Activated CD4-positive, alpha-beta memory T cell treated with anti-CD3 and anti-CD28 coated beads for 36 hours (primary cell): Measurements from ENCODE around the gene EARS2. TPM values are rescaled to one million over a fixed set of nuclear protein-coding genes. Genes with fewer than 3 reads are reported as not detected.
"Not testable (repeated sequence)": the region's sequence is repeated elsewhere in the genome, so short reads cannot be mapped to it uniquely, and the experiment has no call there.

ENCODE experiments used
- CTCF ChIA-PET: fragments of 350-600 bp; sonication (Branson Sonifier 250); formaldehyde crosslinking; loops from one replicate; lab custom pipeline; 2021; ENCODE audit warnings: antibody characterized with exemption, inconsistent platforms; lab: Charles Lee
- POLR2A ChIA-PET: fragments of 350-600 bp; sonication (Branson Sonifier 250); formaldehyde crosslinking; loops from one replicate; lab custom pipeline; 2021; ENCODE audit warnings: antibody characterized with exemption; lab: Charles Lee
- DNase-seq: peaks from one replicate; pipeline ENCODE4 v3.0.0-alpha.2; 2020
- H3K27ac Mint-ChIP-seq: one replicate; pipeline ENCODE4 v1.8.0; 2021; ENCODE audit warnings: mixed read lengths
- H3K27me3 Mint-ChIP-seq: one replicate; pipeline ENCODE4 v1.8.0; 2021; ENCODE audit warnings: mixed read lengths
- H3K36me3 Mint-ChIP-seq: one replicate; pipeline ENCODE4 v1.8.0; 2021; ENCODE audit warnings: mixed read lengths
- H3K4me1 Mint-ChIP-seq: one replicate; pipeline ENCODE4 v1.8.0; 2021; ENCODE audit warnings: low read depth, mixed read lengths
- H3K4me3 Mint-ChIP-seq: one replicate; pipeline ENCODE4 v1.8.0; 2021; ENCODE audit warnings: mild to moderate bottlenecking, mixed read lengths
- H3K9me3 Mint-ChIP-seq: one replicate; pipeline ENCODE4 v1.8.0; 2021; ENCODE audit warnings: mixed read lengths
- intact Hi-C: fragments of 100-400 bp; cut with micrococcal nuclease; formaldehyde crosslinking; loops from one replicate; pipeline ENCODE4 v1.15.1; 2023
- total RNA-seq, 2 experiments: library from RNA; stranded (reverse); gene quantifications; one replicate each; pipeline ENCODE4 v1.2.3, GENCODE V29; 2021

The EARS2 gene
- total RNA-seq, result 10 to 100 TPM; 21.6 to 23.6 TPM

DNA sequence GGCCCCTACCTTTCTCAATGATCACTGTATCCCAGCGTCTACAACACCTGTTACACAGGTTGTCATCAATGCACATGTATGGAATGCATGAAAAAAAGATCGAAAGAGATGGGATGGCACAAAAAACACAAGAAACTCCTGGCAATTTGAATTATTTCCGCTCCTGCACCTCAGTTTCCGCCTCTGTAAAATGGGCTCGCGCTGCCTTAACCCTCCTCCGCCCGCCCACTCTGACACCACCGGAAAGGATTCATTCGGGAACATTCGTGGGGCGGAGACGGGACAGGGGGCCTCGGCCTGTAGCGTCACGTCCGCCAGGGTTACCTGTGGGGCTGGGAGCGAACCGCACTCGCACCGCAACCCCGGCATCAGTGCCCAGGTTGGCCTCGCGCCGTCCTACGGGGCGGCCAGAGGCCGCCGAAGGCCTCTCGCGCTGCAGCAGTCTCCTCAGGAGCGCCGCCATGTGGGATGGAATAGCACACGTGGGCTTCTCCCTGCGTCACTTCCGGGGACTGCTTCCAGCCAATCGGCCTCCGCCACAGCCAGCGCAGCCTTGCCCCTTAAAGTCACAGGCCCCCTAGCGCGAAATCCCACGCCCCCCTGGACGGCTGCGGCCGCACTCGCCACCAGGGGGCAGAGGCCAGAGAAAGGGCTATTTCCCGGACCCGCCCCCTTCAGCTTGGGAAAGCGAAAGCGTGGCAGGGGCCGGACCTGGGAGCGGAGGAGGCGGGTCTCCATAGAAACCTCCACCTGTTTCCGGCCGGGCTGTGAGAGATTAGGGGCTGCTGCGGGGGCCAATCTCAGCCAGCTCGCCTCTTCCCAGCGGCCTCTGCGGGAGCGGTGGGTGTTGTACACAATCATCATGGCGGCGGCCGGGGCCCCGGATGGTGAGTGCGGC lies at the start of gene EARS2, which contains the start of gene UBFD1:
Gene EARS2, minus strand, starts transcription at position 470 of the 898 bp plus-strand sequence. Its CDS starts 7 bp downstream, at position 463.
Gene UBFD1, plus strand, starts transcription at position 847 of the 898 bp plus-strand sequence. Its CDS starts 16 bp downstream, at position 863.
- CTCF ChIA-PET, result interaction anchor here (0.7 to 3.7 kb wide), 10 partner anchors 9 to 105 kb away, joined by 3 to 13 read pairs (median 3); partner anchors contain the start of genes DCTN5, NDUFAB1 and PALB2
- H3K9me3 Mint-ChIP-seq, result no peaks in the 10 kb centered on the region
- DNase-seq, result peak; percentile 99
- H3K36me3 Mint-ChIP-seq, result peaks cover 14% of the 10 kb centered on the region
- intact Hi-C loops, result loop anchor here (1.0 to 5.0 kb wide), 6 partner anchors 39 to 120 kb away; partner anchors contain the start of genes COG7, DCTN5, GGA2 and NDUFAB1
- H3K27ac Mint-ChIP-seq, result peak within 1 kb of the TSS; percentile 85
- H3K27me3 Mint-ChIP-seq, result no peaks in the 10 kb centered on the region
- POLR2A ChIA-PET, result interaction anchor here (0.6 to 1.5 kb wide), 7 partner anchors 14 to 307 kb away, joined by 3 to 6 read pairs (median 3); partner anchors contain the start of genes COG7, DCTN5 and PALB2
- H3K4me1 Mint-ChIP-seq, result peaks cover 41% of the 10 kb centered on the region
- peak within 1 kb of the TSS; percentile 90 for H3K4me3 Mint-ChIP-seq

GRCh38 chr16:23597003-23597756 lies 40.0 kb upstream of the EARS2 start:
- Mint-ChIP-seq H3K27ac (peak overlapping the region; percentile 36), H3K27me3 (no peaks in the 10 kb centered on the region), H3K9me3 (no peaks in the 10 kb centered on the region), H3K4me1 (peaks cover 28% of the 10 kb centered on the region), H3K4me3 (peak overlapping the region; percentile 23), H3K36me3 (peaks cover 6% of the 10 kb centered on the region)
- ChIA-PET POLR2A (no interaction called here), CTCF (interaction anchor here (0.7 to 2.1 kb wide), 19 partner anchors 9 to 161 kb away, joined by 3 to 13 read pairs (median 3); partner anchors contain the start of genes EARS2 and UBFD1)
- intact Hi-C loops, result loop anchor here (2.0 to 5.0 kb wide), 2 partner anchors 95 to 144 kb away; partner anchors contain the start of gene COG7
- DNase-seq, result peak; percentile 38

DNA sequence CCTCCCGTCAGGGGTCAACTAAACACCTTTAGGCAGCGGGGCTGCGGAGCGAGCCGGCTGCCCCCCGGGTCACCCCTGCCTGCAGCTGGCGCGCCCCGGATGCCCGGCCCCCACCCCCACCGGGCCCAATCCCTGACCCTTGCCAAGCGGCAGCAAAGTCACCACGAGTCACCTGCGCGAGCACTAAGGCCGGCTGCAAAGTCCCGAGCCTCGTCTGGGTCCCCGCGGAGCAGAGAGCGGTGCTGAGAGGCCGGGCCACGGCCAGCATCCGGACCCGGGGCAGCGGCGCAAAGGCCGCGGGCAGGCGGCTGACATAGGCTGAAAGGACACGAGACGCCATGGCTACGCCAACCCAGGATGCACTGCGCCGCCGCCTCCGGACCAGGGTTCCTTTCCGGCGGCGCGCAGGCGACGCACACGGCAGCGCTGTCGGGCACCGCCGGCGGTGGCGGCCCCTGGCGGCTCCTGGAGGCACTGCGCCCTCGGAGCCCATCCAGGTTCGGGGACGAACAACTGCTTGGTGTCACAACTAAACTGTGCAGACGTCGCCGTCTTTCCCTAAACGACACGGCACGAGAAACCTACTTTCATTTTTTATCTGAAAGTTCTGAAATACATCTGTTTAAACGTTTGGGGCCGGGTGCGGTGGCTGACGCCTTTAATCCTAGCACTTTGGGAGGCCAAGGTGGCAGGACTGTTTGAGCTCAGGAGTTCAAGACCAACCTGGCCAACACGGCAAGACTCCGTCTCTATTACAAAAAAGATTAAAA lies 39.0 kb upstream of the EARS2 start, which contains the start of gene NDUFAB1:
Gene NDUFAB1, minus strand, starts transcription at position 366 of the 770 bp plus-strand sequence. Its CDS starts 26 bp downstream, at position 340.
- peak; percentile 94 for DNase-seq
- Mint-ChIP-seq H3K27ac (peak within 1 kb of the TSS; percentile 85), H3K27me3 (no peaks in the 10 kb centered on the region), H3K9me3 (no peaks in the 10 kb centered on the region), H3K36me3 (peaks cover 13% of the 10 kb centered on the region), H3K4me1 (peaks cover 35% of the 10 kb centered on the region), H3K4me3 (peak within 1 kb of the TSS; percentile 81)
- ChIA-PET CTCF (interaction anchor here (0.7 to 2.1 kb wide), 19 partner anchors 10 to 160 kb away, joined by 3 to 13 read pairs (median 3); partner anchors contain the start of genes EARS2 and UBFD1), POLR2A (no interaction called here)
- intact Hi-C loops, result loop anchor here (1.0 to 5.0 kb wide), 4 partner anchors 39 to 143 kb away; partner anchors contain the start of genes COG7, DCTN5, EARS2 and PALB2

DNA sequence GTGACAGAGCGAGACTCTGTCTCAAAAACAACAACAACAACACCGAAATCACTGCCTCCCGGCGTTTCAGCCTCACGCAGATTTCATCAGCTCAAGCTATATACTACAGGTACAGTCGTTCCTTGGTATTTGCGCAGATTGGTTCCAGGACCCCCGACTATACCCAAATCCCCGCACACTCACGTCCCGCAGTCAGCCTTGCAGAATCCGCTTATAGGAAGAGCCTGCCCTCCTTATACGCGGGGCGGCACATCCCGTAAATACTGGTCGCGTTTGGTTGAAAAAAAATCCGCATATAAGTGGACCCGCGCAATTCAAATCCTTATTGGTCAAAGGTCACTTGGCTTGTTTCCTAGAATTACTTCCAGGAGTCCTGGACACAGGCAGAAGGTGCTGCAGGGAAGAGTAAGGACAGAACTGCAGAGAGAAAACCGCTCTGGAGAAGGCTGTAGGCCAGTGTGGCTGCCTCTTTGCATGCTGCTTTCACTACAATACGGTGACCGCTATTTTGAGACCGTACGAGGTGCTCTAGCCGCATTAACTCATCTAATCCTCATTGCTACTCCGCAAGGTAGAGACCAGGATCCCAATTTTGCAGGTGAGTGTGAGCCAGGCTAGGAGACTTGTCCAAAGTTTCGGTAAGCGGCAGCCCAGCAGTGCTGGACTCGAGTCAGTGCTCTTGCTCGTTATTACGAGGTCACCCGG lies 38.2 kb upstream of the EARS2 start:
- H3K27me3 Mint-ChIP-seq, result no peaks in the 10 kb centered on the region
- intact Hi-C loops, result loop anchor here (5.0 kb wide), 1 partner anchor 93 kb away; no protein-coding TSS in a partner anchor
- H3K36me3 Mint-ChIP-seq, result peaks cover 16% of the 10 kb centered on the region
- H3K27ac Mint-ChIP-seq, result peak overlapping the region; percentile 58
- H3K4me1 Mint-ChIP-seq, result peaks cover 35% of the 10 kb centered on the region
- peak overlapping the region; percentile 81 for H3K4me3 Mint-ChIP-seq
- CTCF ChIA-PET, result interaction anchor here (1.6 kb wide), 1 partner anchor 13 kb away, joined by 3 read pairs; no protein-coding TSS in a partner anchor
- no peaks in the 10 kb centered on the region for H3K9me3 Mint-ChIP-seq
- POLR2A ChIA-PET, result no interaction called here
- DNase-seq, result no peak

GRCh38 chr16:23594186-23594585 lies 37.0 kb upstream of the EARS2 start:
- peaks cover 23% of the 10 kb centered on the region for H3K36me3 Mint-ChIP-seq
- ChIA-PET CTCF (no interaction called here), POLR2A (no interaction called here)
- no peak overlapping the region for H3K4me3 Mint-ChIP-seq
- H3K27ac Mint-ChIP-seq, result no peak overlapping the region
- H3K9me3 Mint-ChIP-seq, result no peaks in the 10 kb centered on the region
- intact Hi-C loops, result no loop called here
- peaks cover 35% of the 10 kb centered on the region for H3K4me1 Mint-ChIP-seq
- no peak for DNase-seq
- H3K27me3 Mint-ChIP-seq, result no peaks in the 10 kb centered on the region

DNA sequence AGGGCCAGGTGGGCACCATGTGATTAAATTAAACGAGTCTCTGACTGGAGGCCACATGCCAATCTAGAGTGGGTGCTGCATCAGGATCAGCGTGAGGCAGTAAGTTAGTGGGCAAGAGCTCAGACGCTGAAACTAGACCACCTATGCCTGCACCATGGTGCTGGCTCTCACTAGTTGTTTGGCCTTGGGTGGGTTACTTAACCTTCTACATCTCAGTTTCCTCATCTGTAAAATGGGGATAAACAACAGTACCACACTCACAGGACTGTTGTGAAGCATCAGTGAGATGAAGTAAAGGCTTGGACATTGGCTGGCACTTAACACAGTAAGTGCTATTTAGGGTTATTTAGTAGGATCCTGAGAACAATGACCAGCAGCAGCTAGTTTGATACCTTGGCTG lies 33.0 kb upstream of the EARS2 start:
- POLR2A ChIA-PET, result no interaction called here
- H3K4me3 Mint-ChIP-seq, result no peak overlapping the region
- H3K4me1 Mint-ChIP-seq, result peaks cover 25% of the 10 kb centered on the region
- H3K27me3 Mint-ChIP-seq, result no peaks in the 10 kb centered on the region
- no peak for DNase-seq
- no peaks in the 10 kb centered on the region for H3K9me3 Mint-ChIP-seq
- CTCF ChIA-PET, result no interaction called here
- intact Hi-C loops, result no loop called here
- H3K36me3 Mint-ChIP-seq, result peaks cover 26% of the 10 kb centered on the region
- H3K27ac Mint-ChIP-seq, result no peak overlapping the region

- H3K4me3 Mint-ChIP-seq, result no peak overlapping the region
- H3K27ac Mint-ChIP-seq, result no peak overlapping the region
- intact Hi-C loops, result no loop called here
- H3K36me3 Mint-ChIP-seq, result peaks cover 27% of the 10 kb centered on the region
- CTCF ChIA-PET, result no interaction called here
- DNase-seq, result no peak
- H3K27me3 Mint-ChIP-seq, result no peaks in the 10 kb centered on the region
- H3K9me3 Mint-ChIP-seq, result no peaks in the 10 kb centered on the region
- POLR2A ChIA-PET, result no interaction called here
- H3K4me1 Mint-ChIP-seq, result peaks cover 12% of the 10 kb centered on the region
These were observed 30.6 kb upstream of the EARS2 start for GRCh38 chr16:23587726-23588125.

DNA sequence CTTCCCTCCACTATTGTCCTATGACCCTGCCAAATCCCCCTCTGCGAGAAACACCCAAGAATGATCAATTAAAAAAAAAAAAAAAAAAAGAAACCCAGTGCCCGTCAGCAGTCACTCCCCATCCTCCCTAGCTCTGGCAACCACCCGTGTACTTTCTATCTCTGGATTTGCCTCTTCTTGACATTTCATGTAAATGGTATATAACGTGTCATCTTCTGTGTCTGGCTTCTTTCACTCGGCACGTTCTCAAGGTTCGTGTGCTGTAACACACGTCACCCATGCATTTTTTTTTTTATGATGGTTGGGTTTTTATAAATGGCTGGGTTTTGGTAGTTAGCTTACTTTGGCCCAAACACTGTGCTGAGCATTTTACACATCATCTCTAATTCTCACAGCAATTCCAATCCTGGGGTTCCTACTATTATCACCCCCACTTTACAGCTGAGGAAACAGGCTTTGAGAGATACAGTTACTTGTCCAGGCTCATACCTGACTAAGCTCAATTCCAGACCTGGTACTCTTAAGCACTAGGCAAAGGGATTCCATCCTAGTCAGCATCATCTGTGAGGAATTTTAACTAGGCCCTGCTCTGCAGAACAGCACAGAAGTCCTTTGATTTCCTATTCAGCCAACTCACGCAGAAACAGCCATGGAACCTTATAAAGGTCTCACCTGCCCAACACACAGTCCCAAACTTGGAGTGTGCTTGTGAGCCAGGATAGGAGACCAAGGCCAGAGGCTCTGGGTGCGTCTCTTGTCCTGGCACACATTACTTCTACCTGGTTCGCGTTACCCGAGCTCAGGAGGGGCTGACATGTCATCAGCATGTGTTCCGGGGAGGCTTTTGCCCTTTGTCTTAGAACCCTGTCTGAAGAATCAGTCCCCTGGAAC lies 27.3 kb upstream of the EARS2 start:
- H3K4me3 Mint-ChIP-seq, result no peak overlapping the region
- no peak for DNase-seq
- H3K27ac Mint-ChIP-seq, result no peak overlapping the region
- H3K27me3 Mint-ChIP-seq, result no peaks in the 10 kb centered on the region
- H3K4me1 Mint-ChIP-seq, result no peaks in the 10 kb centered on the region
- ChIA-PET CTCF (interaction anchor here (1.0 kb wide), 1 partner anchor 12 kb away, joined by 3 read pairs; no protein-coding TSS in a partner anchor), POLR2A (no interaction called here)
- intact Hi-C loops, result no loop called here
- H3K9me3 Mint-ChIP-seq, result no peaks in the 10 kb centered on the region
- peaks cover 20% of the 10 kb centered on the region for H3K36me3 Mint-ChIP-seq

DNA sequence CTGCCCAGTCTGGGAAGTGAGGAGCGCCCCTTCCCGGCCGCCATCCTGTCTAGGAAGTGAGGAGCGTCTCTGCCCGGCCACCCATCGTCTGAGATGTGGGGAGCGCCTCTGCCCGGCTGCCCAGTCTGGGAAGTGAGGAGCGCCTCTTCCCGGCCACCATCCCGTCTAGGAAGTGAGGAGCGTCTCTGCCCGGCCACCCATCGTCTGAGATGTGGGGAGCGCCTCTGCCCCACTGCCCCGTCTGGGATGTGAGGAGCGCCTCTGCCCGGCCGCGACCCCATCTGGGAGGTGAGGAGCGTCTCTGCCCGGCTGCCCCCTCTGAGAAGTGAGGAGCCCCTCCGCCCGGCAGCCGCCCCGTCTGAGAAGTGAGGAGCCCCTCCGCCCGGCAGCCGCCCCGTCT lies 26.1 kb upstream of the EARS2 start:
- intact Hi-C loops, H3K4me1 Mint-ChIP-seq, H3K27ac Mint-ChIP-seq, H3K27me3 Mint-ChIP-seq, DNase-seq, H3K9me3 Mint-ChIP-seq, H3K4me3 Mint-ChIP-seq: not testable (repeated sequence)
- CTCF ChIA-PET, result interaction anchor here (1.0 kb wide), 1 partner anchor 14 kb away, joined by 3 read pairs; no protein-coding TSS in a partner anchor
- POLR2A ChIA-PET, result interaction anchor here (0.9 kb wide), 1 partner anchor 9 kb away, joined by 4 read pairs; no protein-coding TSS in a partner anchor
- peaks cover 23% of the 10 kb centered on the region for H3K36me3 Mint-ChIP-seq

DNA sequence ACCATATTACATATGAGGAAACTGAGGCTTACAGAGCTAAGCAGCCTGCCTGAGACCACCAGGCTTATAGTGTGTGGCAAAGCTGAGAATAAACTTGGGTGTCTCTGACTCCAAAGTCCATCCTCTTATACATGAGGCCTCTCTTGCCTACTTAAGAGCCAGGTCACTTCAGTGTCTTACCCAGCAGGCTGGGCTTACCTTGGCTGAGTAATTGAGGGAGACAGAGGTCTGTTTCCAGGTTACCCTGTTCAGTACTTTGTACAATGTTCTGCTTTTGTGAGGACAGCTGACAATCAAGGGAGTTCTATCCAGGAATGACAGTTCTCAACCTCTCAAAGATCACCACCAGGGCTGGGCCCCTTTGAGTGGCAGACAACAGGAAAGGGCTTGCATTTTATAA lies 24.6 kb upstream of the EARS2 start:
- Mint-ChIP-seq H3K27me3 (no peaks in the 10 kb centered on the region), H3K4me1 (no peaks in the 10 kb centered on the region), H3K4me3 (no peak overlapping the region), H3K27ac (no peak overlapping the region), H3K9me3 (no peaks in the 10 kb centered on the region), H3K36me3 (peaks cover 22% of the 10 kb centered on the region)
- ChIA-PET CTCF (interaction anchor here (1.2 kb wide), 1 partner anchor 14 kb away, joined by 3 read pairs; the partner anchor contains the start of gene NDUFAB1), POLR2A (no interaction called here)
- intact Hi-C loops, result no loop called here
- DNase-seq, result no peak
